GM21619 (cell line): ENCODE data around the gene RRP8.

Experiments
- ATAC-seq: cut with Tn5 transposase; IDR thresholded peaks from one replicate; pipeline ENCODE4 v1.9.1; 2021; ENCODE audit not compliant: unreplicated experiment

Gene RRP8

DNA sequence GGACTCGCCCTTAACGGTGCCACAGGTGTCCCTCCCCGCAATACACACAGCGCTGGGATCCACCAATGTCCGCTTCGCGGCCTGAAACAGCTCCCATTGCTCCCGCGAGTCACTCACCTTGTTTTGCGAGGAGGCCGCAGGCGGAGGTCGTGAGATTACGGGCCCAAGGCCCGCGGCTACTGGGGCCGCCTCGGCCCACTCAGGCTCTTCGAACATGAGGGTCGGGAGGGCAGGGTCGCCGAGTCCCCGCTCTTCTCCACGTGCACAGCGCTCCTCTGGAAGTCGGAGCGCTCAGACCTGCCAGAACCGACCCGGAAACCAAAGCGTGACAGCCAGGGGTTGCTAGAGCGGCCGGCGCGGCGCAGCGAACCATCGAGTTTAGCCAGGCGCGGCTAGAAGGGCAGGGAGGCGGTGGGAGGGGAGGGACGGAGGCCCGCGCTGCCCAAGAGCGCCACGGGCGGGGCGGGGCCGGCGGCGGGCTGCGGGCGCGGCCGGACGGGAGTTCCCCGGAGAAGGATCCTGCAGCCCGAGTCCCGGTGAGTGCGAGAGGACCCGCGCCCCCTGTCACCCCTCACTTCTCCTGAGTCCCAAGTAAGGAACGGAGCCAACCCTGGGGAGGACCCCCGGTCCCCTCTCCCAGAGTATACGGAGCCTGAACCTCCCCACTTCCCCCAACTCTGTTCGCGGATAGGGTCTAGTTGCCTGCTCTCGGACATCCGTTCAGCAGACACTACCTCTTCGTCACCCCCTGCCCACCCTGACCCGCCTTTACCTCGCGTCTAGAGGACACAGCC lies at the start of gene RRP8, which contains the start of gene ILK:
RRP8 (minus strand) TSS at position 330 of the 794 bp plus-strand sequence; CDS start at position 216, 114 bp downstream.
ILK (plus strand) TSS at position 488 of the 794 bp plus-strand sequence. CDS start 498 bp downstream, outside the sequence.
- ATAC-seq: peak; percentile 67

DNA sequence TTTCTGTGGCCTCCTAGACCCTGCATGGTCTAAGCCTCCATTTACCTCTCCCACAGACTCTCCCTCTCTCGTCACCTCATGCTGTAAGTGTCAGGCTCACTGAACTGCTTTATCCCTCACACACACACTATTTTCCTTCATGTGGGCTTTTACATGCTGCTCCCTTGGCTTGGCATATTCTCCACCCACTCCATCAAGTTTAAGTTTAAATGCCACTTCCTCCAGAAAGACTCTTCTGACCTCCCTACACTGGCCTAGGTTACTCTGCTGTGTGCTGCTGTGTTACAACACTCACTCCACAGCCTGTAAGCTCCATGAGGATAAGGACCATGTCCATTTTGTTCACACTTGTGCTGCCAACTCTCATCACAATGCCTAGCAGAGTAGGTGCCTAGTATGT lies 49.7 kb upstream of the RRP8 start:
- no peak for ATAC-seq

GRCh38 chr11:6652182-6652581 lies 48.8 kb upstream of the RRP8 start:
- no peak for ATAC-seq

GRCh38 chr11:6650980-6651379 lies 47.6 kb upstream of the RRP8 start:
- ATAC-seq: no peak

DNA sequence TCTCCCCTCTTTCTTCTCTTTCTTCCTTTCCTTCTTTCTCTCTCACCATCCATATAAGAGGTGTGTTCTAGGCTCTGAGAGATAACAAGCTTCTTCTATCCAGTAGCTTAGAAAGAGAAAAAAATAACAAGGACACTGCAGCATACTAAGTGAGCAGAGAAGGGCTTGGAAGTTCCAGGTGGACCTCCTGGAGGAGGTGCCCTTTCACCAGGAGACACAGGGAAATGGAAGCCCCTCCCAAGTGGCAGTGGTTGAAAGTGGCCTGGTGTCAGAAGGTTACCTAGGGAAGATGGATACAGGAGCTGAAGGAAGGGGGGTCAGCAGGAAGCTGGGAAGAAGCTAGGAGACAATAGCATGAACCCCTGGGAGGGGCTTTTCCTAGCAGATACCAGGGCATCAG lies 46.7 kb upstream of the RRP8 start:
- no peak for ATAC-seq

- ATAC-seq: no peak
Observed at GRCh38 chr11:6648501-6648900, 45.1 kb upstream of the RRP8 start.

DNA sequence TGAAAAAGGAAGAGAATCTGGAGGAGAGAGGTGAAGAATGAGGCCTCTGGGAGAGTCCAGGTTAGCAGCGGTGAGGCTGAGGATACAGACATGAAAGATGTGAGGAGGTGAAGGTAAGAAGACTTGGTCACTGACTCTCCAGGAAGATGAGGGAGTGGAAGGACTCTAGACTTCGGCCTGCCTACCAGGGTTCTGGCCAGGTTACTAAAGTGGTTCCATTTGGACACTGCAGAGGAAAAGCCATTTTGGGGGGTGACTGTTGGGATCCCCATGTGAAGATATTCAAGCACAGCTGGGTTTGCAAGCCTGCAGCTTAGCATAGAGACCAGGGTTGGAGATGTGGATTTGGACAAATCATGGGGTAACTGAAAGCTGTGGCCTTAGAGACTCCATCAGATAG lies 44.4 kb upstream of the RRP8 start:
- no peak for ATAC-seq

GRCh38 chr11:6646918-6647679 lies 43.7 kb upstream of the RRP8 start:
- ATAC-seq: peak; percentile 91

GRCh38 chr11:6646576-6646917 lies 43.1 kb upstream of the RRP8 start:
- no peak for ATAC-seq

DNA sequence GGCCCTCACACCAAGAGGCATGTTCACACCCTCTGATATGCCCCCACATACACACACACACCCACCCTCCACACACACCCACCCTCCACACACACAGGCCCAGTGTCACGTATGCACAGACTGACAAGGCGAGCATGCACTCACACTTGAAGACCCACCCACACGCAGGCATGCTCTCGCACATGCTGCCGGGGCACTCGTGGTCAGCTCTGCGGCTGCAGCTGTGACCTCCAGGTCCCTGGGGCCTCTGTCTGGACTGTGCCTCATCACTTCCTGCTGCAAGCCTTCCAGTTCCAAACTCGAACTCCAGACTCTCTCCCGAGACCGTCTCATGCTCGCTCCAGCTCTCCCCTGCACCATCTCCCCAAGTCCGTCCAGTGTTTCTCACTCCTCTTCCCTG lies 42.7 kb upstream of the RRP8 start:
- no peak for ATAC-seq

DNA sequence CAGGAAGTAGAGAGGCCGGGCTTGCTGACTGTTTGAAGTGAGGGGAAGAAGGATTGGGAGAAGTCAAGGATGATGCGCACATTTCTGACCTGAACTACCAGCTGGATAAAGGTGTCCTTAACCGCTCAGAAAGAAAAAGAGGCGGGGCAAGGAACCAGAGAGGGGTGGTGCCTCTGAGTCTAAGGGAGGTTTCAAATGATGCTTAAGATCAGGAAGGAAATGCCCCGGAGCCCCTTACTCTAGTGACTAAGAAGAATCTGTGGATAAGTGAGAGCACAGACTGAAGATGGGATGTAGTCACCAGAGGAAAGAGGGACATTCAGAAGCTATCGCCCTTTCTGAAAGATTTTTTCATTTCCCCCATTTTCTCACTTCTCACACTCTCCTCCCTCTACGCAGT lies 39.5 kb upstream of the RRP8 start:
- ATAC-seq: no peak

- no peak for ATAC-seq
Observed at GRCh38 chr11:6640985-6641701, 37.7 kb upstream of the RRP8 start.

DNA sequence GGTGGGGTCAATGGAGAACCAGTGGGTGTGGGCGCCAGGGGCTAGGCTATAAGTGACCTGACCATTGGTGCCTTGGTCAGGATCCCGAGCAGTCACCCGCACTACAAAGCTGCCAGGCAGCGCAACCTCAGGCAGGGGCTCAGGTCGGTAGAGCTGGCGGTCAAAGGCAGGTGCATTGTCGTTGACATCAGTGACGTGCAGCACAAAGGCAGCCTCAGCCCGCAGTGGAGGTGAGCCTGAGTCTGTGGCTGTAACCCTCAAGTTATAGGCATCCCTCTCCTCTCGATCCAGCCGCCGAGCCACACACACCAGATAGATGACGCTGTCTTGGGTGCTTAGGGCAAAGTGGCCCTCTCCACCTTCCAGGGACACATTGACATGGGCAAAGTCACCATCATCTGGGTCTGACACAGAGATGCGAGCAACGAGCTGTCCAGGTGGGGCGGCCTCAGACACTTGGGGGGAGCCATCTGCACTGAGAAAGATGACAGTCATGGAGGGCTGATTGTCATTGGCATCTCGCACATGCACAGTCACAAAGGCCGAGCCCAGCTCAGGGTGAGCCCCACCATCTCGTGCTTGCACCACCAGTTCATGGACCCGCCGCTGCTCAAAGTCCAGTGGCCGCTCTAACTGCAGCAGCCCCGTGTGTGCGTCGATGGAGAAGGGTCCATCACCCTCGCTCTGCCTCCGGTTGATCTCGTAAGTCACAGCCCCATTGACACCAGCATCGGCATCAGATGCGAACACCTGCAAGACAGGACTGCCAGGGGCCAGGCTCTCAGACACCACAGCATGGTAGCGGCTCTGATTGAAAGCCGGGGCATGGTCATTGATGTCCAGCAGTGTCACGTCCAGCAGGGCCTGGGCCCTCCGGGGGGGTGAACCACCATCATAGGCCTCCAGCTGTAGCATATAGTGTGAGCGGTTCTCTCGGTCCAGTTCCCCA lies 36.9 kb upstream of the RRP8 start:
- ATAC-seq: no peak

DNA sequence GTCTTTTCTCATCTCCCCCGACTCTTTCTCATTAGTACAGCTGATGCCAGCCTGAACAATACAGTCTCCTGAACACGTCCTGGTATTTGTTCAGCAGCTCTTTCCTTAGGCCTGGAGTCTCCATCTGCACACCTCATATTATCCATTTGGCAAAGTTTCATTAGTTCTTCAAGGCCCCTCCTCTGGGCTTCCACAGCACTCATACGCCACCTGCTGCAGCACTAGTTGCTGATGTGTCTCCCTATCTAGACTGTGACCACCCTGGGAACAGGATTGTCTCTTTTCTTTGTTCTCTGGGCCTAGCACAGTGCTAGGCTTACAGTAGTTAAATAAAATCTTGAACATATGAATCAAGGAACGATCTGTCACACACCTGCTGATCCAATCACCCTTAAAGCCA lies 35.0 kb upstream of the RRP8 start:
- no peak for ATAC-seq

DNA sequence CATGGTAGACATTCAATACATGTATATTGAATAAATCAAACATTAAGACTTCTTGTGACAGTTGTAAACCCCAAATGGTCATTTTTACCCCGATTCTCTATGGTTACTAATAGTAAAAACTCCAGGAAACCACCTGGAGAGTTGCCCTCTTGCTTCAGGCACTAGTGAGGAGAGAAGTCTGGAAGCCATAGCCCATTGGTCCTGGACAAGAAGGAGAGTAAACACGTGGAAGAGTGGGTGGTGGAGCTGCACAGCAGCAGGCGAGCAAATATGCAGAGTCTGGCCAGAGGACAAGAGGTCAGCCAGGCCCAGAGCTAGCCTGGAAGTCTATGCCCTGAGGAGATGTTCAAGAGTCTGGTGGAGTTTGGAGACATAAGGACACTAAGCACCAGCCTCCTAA lies 34.5 kb upstream of the RRP8 start:
- ATAC-seq: no peak

GRCh38 chr11:6636480-6636879 lies 33.1 kb upstream of the RRP8 start:
- no peak for ATAC-seq

DNA sequence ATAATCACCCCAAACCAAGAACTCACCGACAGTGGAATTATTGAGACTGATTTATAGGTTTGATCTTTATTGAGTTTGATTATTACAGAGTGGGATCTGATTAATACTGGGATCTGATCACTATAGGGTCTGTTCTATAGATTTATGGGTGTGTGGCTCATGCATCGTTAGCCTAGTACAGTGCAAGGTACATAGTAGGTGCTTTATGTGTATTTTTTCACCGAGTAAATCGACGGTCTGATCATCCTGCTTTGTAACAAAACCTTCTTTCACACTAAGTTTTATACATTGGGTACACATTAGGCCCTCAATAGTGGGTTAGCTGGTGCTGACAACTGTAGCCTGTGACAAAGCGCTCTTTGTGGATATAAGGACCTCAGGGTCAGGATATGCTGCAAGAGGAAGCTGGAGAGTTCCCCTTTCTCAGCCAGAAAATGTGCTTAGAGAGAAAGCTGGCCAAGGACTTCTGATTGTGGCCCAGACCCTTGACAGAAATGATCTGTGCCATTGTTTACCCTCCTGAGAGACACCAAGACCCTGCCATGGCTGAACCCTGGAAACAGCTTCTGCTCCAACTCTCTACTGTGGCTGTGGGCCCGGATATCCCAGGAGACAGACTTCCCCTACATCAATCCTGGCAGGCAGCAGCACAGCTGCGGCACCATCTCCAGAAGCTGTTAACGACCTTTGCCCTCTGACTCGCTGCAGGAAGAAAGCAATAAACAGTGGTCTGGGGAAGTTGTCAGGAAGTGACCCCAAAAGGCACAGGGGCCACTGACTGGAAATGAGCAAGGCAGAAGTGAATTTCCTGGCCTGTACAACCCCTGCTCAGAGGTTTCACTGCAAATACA lies 31.9 kb upstream of the RRP8 start:
- ATAC-seq: no peak

DNA sequence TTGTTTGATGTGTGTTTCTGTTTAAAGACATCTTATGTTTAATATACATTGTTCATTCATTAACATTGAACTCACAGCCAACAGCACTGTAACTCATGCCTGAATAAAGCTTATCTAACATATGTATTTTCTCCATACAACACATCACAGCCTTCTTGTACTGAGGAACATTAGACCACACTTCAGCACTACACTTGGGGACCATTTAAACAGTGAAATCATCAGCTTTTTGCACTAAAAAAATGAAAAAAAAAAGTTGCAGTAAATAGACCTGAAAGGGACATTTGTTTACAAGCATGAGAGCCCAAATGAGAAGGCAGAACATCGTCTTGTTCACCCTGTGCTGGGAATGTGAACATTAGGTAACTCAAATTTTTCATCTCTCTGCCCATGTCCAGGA lies 31.1 kb upstream of the RRP8 start:
- no peak for ATAC-seq
